Parathyroid adenoma (tissue), 2 donors: Measurements from ENCODE around the gene SYNE4.

ENCODE experiments used
- H2AFZ ChIP-seq: fragments of 300-600 bp; sonication (generic); one replicate; pipeline ENCODE4 v1.7.0; 2017; ENCODE audit warnings: antibody characterized with exemption, mild to moderate bottlenecking
- H3K27ac ChIP-seq: fragments of 300-600 bp; sonication (generic); one replicate; pipeline ENCODE4 v1.7.0; 2017
- H3K27me3 ChIP-seq: fragments of 300-600 bp; sonication (generic); one replicate; pipeline ENCODE4 v1.7.0; 2017; ENCODE audit warnings: low read length; ENCODE audit not compliant: control insufficient read depth, insufficient read depth
- H3K36me3 ChIP-seq: fragments of 300-600 bp; sonication (generic); one replicate; pipeline ENCODE4 v1.7.0; 2017; ENCODE audit warnings: low read length; ENCODE audit not compliant: control insufficient read depth, insufficient read depth
- H3K4me1 ChIP-seq: fragments of 300-600 bp; sonication (generic); one replicate; pipeline ENCODE4 v1.7.0; 2017; ENCODE audit warnings: control low read depth
- H3K4me2 ChIP-seq: fragments of 300-600 bp; sonication (generic); one replicate; pipeline ENCODE4 v1.7.0; 2017; ENCODE audit warnings: low read length
- H3K4me3 ChIP-seq: fragments of 300-600 bp; sonication (generic); one replicate; pipeline ENCODE4 v1.7.0; 2017; ENCODE audit warnings: low read depth, low read length
- H3K79me2 ChIP-seq: fragments of 300-600 bp; sonication (generic); one replicate; pipeline ENCODE4 v1.7.0; 2017; ENCODE audit warnings: control low read depth
- H3K9ac ChIP-seq: fragments of 300-600 bp; sonication (generic); one replicate; pipeline ENCODE4 v1.7.0; 2017; ENCODE audit warnings: mild to moderate bottlenecking
- H3K9me3 ChIP-seq: fragments of 300-600 bp; sonication (generic); one replicate; pipeline ENCODE4 v1.7.0; 2017; ENCODE audit warnings: low read length; ENCODE audit not compliant: control insufficient read depth
- TF ChIP-seq, protein P1 (sequence below): fragments of 300-600 bp; sonication (generic); IDR thresholded peaks from one replicate; pipeline ENCODE4 v1.7.0; 2017; ENCODE audit warnings: antibody characterized with exemption, mild to moderate bottlenecking
- donor health status: primary hyperparathyroidism.

Gene SYNE4

DNA sequence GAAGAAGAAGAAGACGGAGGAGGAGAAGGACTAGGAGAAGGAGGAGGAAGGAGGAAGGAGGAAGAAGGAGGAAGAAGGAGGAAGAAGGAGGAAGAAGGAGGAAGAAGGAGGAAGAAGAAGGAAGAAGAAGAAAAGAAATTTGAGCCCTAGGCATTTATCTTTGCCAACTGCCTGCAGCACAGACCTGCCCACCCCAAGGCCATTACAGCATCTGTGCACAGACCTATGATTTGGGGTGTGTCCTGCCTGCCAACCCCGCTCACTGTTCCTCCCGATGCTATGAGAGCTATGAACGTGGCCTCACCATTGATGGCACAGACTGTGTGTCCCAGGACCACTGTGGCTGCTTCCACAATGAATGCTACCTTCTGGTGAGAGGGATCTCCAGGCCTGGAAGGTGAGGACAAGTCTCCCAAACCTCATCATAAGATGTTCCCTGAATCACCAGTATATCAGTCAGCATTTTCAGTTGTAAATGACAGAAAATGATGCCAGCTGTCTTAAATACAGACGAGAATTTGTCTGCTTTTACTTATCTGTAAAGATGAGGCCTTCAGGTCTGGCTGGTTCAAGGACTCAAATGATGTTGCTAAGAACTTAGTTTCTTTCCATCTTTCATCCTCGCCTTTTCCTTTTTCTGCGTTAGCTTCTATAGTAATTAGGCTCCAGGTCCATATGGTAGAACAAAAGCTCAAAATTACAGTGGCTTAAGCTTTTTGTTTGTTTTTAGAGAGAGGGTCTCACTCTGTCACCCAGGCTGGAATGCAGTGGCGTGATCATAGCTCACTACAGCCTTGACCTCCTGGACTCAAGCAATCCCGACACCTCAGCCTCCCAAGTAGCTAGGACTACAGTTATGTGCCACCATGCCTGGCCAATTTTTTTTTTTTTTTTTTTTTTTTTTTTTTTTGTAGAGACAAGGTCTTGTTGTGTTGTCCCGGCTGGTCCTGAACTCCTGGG lies 17.6 kb downstream of the SYNE4 start:
- H2AFZ ChIP-seq: no peak overlapping the region
- H3K4me2 ChIP-seq: no peak overlapping the region
- no peak overlapping the region for H3K9ac ChIP-seq
- H3K36me3 ChIP-seq: no peaks in the 10 kb centered on the region
- H3K4me1 ChIP-seq: peaks cover 2% of the 10 kb centered on the region
- no peaks in the 10 kb centered on the region for H3K27me3 ChIP-seq
- H3K4me3 ChIP-seq: no peak overlapping the region
- peaks cover 11% of the 10 kb centered on the region for H3K79me2 ChIP-seq
- TF ChIP-seq, protein P1, sequence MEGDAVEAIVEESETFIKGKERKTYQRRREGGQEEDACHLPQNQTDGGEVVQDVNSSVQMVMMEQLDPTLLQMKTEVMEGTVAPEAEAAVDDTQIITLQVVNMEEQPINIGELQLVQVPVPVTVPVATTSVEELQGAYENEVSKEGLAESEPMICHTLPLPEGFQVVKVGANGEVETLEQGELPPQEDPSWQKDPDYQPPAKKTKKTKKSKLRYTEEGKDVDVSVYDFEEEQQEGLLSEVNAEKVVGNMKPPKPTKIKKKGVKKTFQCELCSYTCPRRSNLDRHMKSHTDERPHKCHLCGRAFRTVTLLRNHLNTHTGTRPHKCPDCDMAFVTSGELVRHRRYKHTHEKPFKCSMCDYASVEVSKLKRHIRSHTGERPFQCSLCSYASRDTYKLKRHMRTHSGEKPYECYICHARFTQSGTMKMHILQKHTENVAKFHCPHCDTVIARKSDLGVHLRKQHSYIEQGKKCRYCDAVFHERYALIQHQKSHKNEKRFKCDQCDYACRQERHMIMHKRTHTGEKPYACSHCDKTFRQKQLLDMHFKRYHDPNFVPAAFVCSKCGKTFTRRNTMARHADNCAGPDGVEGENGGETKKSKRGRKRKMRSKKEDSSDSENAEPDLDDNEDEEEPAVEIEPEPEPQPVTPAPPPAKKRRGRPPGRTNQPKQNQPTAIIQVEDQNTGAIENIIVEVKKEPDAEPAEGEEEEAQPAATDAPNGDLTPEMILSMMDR: no peak
- no peak overlapping the region for H3K27ac ChIP-seq
- H3K9me3 ChIP-seq: no peaks in the 10 kb centered on the region

DNA sequence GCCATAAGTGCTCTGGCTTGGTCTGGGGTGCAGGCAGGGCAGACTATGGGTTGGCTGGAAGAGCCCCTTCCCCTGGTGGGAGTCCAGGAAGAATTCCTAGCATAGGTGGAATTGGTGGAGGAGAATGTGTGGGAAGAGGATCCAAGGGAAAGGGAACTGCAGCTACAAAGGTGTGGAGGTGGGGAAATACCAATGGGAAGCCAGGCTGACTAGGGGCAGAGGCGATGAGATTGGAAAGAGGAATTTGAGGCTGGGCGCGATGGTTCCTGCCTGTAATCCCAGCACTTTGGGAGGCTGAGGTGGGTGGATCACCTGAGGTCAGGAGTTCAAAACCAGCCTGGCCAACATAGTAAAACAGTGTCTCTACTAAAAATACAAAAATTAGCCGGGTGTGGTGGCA lies 18.5 kb downstream of the SYNE4 start:
- Histone ChIP-seq H3K4me1 (no peaks in the 10 kb centered on the region), H3K4me2 (no peak overlapping the region), H3K27me3 (no peaks in the 10 kb centered on the region), H3K9me3 (no peaks in the 10 kb centered on the region), H3K9ac (no peak overlapping the region), H3K36me3 (no peaks in the 10 kb centered on the region), H2AFZ (no peak overlapping the region), H3K4me3 (no peak overlapping the region), H3K27ac (no peak overlapping the region), H3K79me2 (peaks cover 3% of the 10 kb centered on the region)
- TF ChIP-seq, protein P1: no peak

DNA sequence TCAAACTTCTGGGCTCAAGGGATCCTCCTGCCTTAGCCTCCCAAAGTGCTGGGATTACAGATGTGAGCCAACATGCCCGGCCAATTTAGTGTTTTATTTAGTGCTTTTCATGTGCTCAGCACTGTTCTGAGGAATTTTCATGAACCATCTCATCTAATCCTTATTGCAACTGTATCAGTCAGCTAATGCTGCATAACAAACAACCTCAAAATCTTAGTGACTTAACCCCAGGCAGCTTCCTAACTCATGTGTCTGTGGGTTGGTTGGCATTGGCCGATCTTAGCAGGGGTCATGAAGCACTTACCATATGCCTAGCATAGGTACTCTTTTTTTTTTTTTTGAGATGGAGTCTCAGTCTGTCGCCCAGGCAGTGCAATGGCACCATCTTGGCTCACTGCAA lies 19.8 kb downstream of the SYNE4 start:
- Histone ChIP-seq H3K79me2 (no peaks in the 10 kb centered on the region), H3K9me3 (no peaks in the 10 kb centered on the region), H3K4me3 (no peak overlapping the region), H3K4me2 (no peak overlapping the region), H3K27me3 (no peaks in the 10 kb centered on the region), H3K27ac (no peak overlapping the region), H3K36me3 (no peaks in the 10 kb centered on the region), H3K4me1 (no peaks in the 10 kb centered on the region), H2AFZ (no peak overlapping the region), H3K9ac (no peak overlapping the region)
- TF ChIP-seq, protein P1: no peak

DNA sequence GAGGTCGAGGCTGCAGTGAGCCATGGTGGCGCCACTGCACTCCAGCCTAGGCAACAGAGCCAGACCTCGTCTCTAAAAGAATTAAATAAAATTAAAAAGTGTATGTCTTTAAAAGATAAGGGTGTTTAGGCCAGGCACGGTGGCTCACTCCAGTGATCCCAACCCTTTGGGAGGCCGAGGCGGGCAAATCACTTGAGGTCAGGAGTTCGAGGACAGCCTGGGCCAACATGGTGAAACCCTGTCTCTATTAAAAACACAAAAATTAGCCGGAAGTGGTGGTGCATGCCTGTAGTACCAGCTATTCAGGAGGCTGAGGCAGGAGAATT lies 21.1 kb downstream of the SYNE4 start:
- Histone ChIP-seq H3K27ac (no peak overlapping the region), H2AFZ (peak overlapping the region; percentile 76), H3K9me3 (no peaks in the 10 kb centered on the region), H3K36me3 (no peaks in the 10 kb centered on the region), H3K4me1 (no peaks in the 10 kb centered on the region), H3K79me2 (no peaks in the 10 kb centered on the region), H3K9ac (no peak overlapping the region), H3K4me3 (no peak overlapping the region), H3K27me3 (no peaks in the 10 kb centered on the region), H3K4me2 (no peak overlapping the region)
- TF ChIP-seq, protein P1: no peak
